Erythroblast (primary cell): ENCODE data around the gene GRM7.

Experiments used
- GATA1 ChIP-seq: IDR thresholded peaks from 2 replicates; pipeline ENCODE4 v1.6.1; 2011; ENCODE audit warnings: low read depth, mild to moderate bottlenecking, control low read depth, low read length, moderate library complexity
- POLR2A ChIP-seq: IDR thresholded peaks from 2 replicates; pipeline ENCODE4 v1.6.1; 2011; ENCODE audit warnings: mild to moderate bottlenecking, low read length

- TF ChIP-seq POLR2A (no peak), GATA1 (no peak)
Observed at GRCh38 chr3:7615043-7615442, 754.1 kb downstream of the GRM7 start.
